Mesenchymal stem cell (in vitro differentiated cells and primary cell): ENCODE data around the gene CTBP2.
A peak's percentile ranks its signal among the peaks of the same experiment; 100 is the strongest.

Source experiments
- DNase-seq: peaks from one replicate; pipeline ENCODE4 v3.0.0-alpha.2; 2013
- H2AFZ ChIP-seq: one replicate; pipeline ENCODE4 v1.6.1; 2013; ENCODE audit warnings: low read depth, mild to moderate bottlenecking, control low read depth, inconsistent platforms, low read length, moderate library complexity
- H2AK5ac ChIP-seq: 2 replicates; pipeline ENCODE4 v1.6.1; 2013; ENCODE audit warnings: low read length, moderate library complexity, mild to moderate bottlenecking, inconsistent platforms; ENCODE audit not compliant: severe bottlenecking
- H2BK120ac ChIP-seq: one replicate; pipeline ENCODE4 v1.6.1; 2013; ENCODE audit warnings: low read depth, mild to moderate bottlenecking, inconsistent platforms, low read length, moderate library complexity
- H2BK12ac ChIP-seq, 2 experiments: one replicate each; pipeline ENCODE4 v1.6.1; 2013; ENCODE audit warnings: inconsistent platforms in 2 of 2, low read length in 2 of 2, mild to moderate bottlenecking in 2 of 2, moderate library complexity in 2 of 2, control low read depth in 1 of 2
- H2BK15ac ChIP-seq: one replicate; pipeline ENCODE4 v1.6.1; 2013; ENCODE audit warnings: mild to moderate bottlenecking, low read depth, inconsistent platforms; ENCODE audit not compliant: poor library complexity, severe bottlenecking
- H2BK5ac ChIP-seq: 2 replicates; pipeline ENCODE4 v1.6.1; 2013; ENCODE audit warnings: low read depth, mild to moderate bottlenecking, low read length, control low read depth, inconsistent platforms; ENCODE audit not compliant: poor library complexity, severe bottlenecking
- H3K14ac ChIP-seq, 2 experiments: one replicate each; pipeline ENCODE4 v1.6.1; 2013; ENCODE audit warnings: inconsistent platforms in 2 of 2, low read length in 2 of 2, control low read depth in 1 of 2, mild to moderate bottlenecking in 1 of 2, moderate library complexity in 1 of 2
- H3K18ac ChIP-seq, 2 experiments: one replicate each; pipeline ENCODE4 v1.6.1; 2013; ENCODE audit warnings: inconsistent platforms in 2 of 2, low read length in 2 of 2, control low read depth in 1 of 2, low read depth in 1 of 2, mild to moderate bottlenecking in 1 of 2
- H3K23ac ChIP-seq, 2 experiments: one replicate each; pipeline ENCODE4 v1.6.1; 2013; ENCODE audit warnings: inconsistent platforms in 2 of 2, low read length in 2 of 2, mild to moderate bottlenecking in 2 of 2, moderate library complexity in 2 of 2, control low read depth in 1 of 2
- H3K27ac ChIP-seq: 2 replicates; pipeline ENCODE4 v1.5.1; 2013; ENCODE audit warnings: mild to moderate bottlenecking, moderate library complexity, low read length, control low read depth, inconsistent platforms; ENCODE audit not compliant: poor library complexity, severe bottlenecking
- H3K27me3 ChIP-seq, 2 experiments: 2 replicates each; pipeline versions ENCODE4 v1.6.1 to v1.7.0; 2013; ENCODE audit warnings: low read length in 2 of 2, mild to moderate bottlenecking in 2 of 2, moderate library complexity in 2 of 2, control low read depth in 1 of 2, inconsistent platforms in 1 of 2; ENCODE audit not compliant: control insufficient read depth in 1 of 2, insufficient read depth in 1 of 2
- H3K36me3 ChIP-seq, 2 experiments: 2 replicates each; pipeline versions ENCODE4 v1.6.1 to v1.7.0; 2013; ENCODE audit warnings: low read length in 2 of 2, control low read depth in 1 of 2, inconsistent platforms in 1 of 2, low read depth in 1 of 2, mild to moderate bottlenecking in 1 of 2; ENCODE audit not compliant: insufficient read depth in 2 of 2, control insufficient read depth in 1 of 2
- H3K4ac ChIP-seq, 2 experiments: one replicate each; pipeline ENCODE4 v1.6.1; 2013; ENCODE audit warnings: inconsistent platforms in 2 of 2, low read length in 2 of 2, mild to moderate bottlenecking in 2 of 2, moderate library complexity in 2 of 2, control low read depth in 1 of 2, low read depth in 1 of 2
- H3K4me1 ChIP-seq: 2 replicates; pipeline ENCODE4 v1.6.1; 2013; ENCODE audit warnings: low read depth, low read length, control low read depth; ENCODE audit not compliant: control insufficient read depth, insufficient read depth
- H3K4me2 ChIP-seq: 2 replicates; pipeline ENCODE4 v1.6.1; 2013; ENCODE audit warnings: low read length, mild to moderate bottlenecking, inconsistent platforms; ENCODE audit not compliant: poor library complexity, severe bottlenecking
- H3K4me3 ChIP-seq, 2 experiments: 2 replicates each; pipeline versions ENCODE4 v1.5.1 to v1.7.0; 2013; ENCODE audit warnings: low read length in 2 of 2, mild to moderate bottlenecking in 2 of 2, control low read depth in 1 of 2, low read depth in 1 of 2; ENCODE audit not compliant: insufficient read depth in 1 of 2
- H3K79me1 ChIP-seq: replicated peaks from 2 replicates; pipeline ENCODE4 v1.6.1; 2013; ENCODE audit warnings: mild to moderate bottlenecking, control low read depth, low read length, inconsistent platforms; ENCODE audit not compliant: poor library complexity, severe bottlenecking
- H3K9ac ChIP-seq: 2 replicates; pipeline ENCODE4 v1.7.0; 2013; ENCODE audit warnings: mild to moderate bottlenecking, low read length, moderate library complexity
- H3K9me3 ChIP-seq: 2 replicates; pipeline ENCODE4 v1.7.0; 2013; ENCODE audit warnings: mild to moderate bottlenecking, low read length; ENCODE audit not compliant: control insufficient read depth
- H4K8ac ChIP-seq: one replicate; pipeline ENCODE4 v1.6.1; 2013; ENCODE audit warnings: inconsistent platforms, mild to moderate bottlenecking, low read length, moderate library complexity
- H4K91ac ChIP-seq: one replicate; pipeline ENCODE4 v1.6.1; 2013; ENCODE audit warnings: mild to moderate bottlenecking, low read length, inconsistent platforms
- WGBS: methylation state at CpG from one replicate; pipeline ENCODE4 v1.1.7; 2013; ENCODE audit warnings: mixed read lengths; 5-methylcytosine and 5-hydroxymethylcytosine counted together

The CTBP2 gene

GRCh38 chr10:125201791-125202622, 41.6 kb upstream of the CTBP2 start:
- Histone ChIP-seq H3K18ac (no peak overlapping the region), H4K91ac (no peak overlapping the region), H4K8ac (no peak overlapping the region), H3K36me3 (no peaks in the 10 kb centered on the region), H3K4me1 (peaks cover 21% of the 10 kb centered on the region), H3K9ac (no peak overlapping the region), H2BK5ac (no peak overlapping the region), H3K9me3 (no peaks in the 10 kb centered on the region), H2AFZ (no peak overlapping the region), H2BK15ac (no peak overlapping the region), H3K79me1 (no peaks in the 10 kb centered on the region), H2BK120ac (no peak overlapping the region), H2BK12ac (no peak overlapping the region), H2AK5ac (peak overlapping the region; percentile 55), H3K4me2 (no peak overlapping the region), H3K23ac (no peak overlapping the region), H3K14ac (no peak overlapping the region), H3K27ac (no peak overlapping the region), H3K4me3 (no peak overlapping the region), H3K4ac (no peak overlapping the region), H3K27me3 (peaks cover 0 to 21% of the 10 kb centered on the region in 2 experiments)
- DNase-seq, result no peak
- WGBS, result 89% methylated on average over 9 of the region's 10 CpGs

DNA sequence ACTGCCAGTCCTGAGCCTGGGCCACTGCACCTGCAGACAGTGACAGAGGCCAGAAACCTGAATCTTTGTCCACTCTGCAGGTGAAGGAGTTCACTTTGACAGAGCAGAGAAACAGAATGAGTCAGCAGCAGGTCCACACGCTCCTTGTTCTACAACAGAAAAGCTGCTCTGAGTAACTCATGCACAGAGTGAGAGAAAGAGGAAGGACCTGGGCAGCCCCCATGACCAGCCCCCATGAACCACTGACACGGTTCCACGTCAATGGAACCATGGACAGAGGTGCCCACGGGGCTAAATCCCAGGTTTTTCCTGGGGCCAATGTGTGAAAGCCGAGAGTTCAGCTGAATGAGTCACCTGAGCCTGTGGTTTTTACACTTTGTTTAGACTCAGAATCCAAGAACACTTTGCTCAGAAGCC, 40.8 kb upstream of the CTBP2 start:
- H2BK120ac ChIP-seq, result no peak overlapping the region
- WGBS, result 61% methylated on average over 5 of the region's 5 CpGs
- peak; percentile 68 for DNase-seq

GRCh38 chr10:125200396-125200795, 40.0 kb upstream of the CTBP2 start:
- no peak overlapping the region for H2BK15ac ChIP-seq
- no peak overlapping the region for H2AK5ac ChIP-seq
- no peaks in the 10 kb centered on the region for H3K79me1 ChIP-seq
- H3K4ac ChIP-seq, result no peak overlapping the region
- no peak overlapping the region for H3K23ac ChIP-seq
- H4K8ac ChIP-seq, result no peak overlapping the region
- H2AFZ ChIP-seq, result no peak overlapping the region
- no peak overlapping the region for H2BK120ac ChIP-seq
- H2BK5ac ChIP-seq, result no peak overlapping the region
- H3K36me3 ChIP-seq, result no peaks in the 10 kb centered on the region
- H3K9ac ChIP-seq, result no peak overlapping the region
- H3K4me2 ChIP-seq, result no peak overlapping the region
- no peak for DNase-seq
- no peak overlapping the region for H3K14ac ChIP-seq
- no peak overlapping the region for H3K4me3 ChIP-seq
- 81% methylated on average over 3 of the region's 3 CpGs for WGBS
- H4K91ac ChIP-seq, result no peak overlapping the region
- H3K9me3 ChIP-seq, result no peaks in the 10 kb centered on the region
- no peak overlapping the region for H3K27ac ChIP-seq
- H3K18ac ChIP-seq, result no peak overlapping the region
- H3K27me3 ChIP-seq, result peaks cover 0 to 21% of the 10 kb centered on the region in 2 experiments
- no peak overlapping the region for H2BK12ac ChIP-seq
- H3K4me1 ChIP-seq, result peaks cover 21% of the 10 kb centered on the region

More for the DNA sequence above, 40.8 kb upstream of the CTBP2 start:
- Histone ChIP-seq H2BK5ac (no peak overlapping the region), H3K4me2 (no peak overlapping the region), H3K4ac (no peak overlapping the region), H2AFZ (no peak overlapping the region), H3K27me3 (peaks cover 0 to 21% of the 10 kb centered on the region in 2 experiments), H3K9ac (no peak overlapping the region), H2BK12ac (no peak overlapping the region), H3K27ac (no peak overlapping the region), H3K36me3 (no peaks in the 10 kb centered on the region), H4K91ac (no peak overlapping the region), H3K14ac (no peak overlapping the region), H3K23ac (no peak overlapping the region), H2BK15ac (no peak overlapping the region), H3K4me3 (no peak overlapping the region), H2AK5ac (no peak overlapping the region), H3K9me3 (no peaks in the 10 kb centered on the region), H4K8ac (no peak overlapping the region), H3K4me1 (peaks cover 21% of the 10 kb centered on the region), H3K79me1 (no peaks in the 10 kb centered on the region), H3K18ac (no peak overlapping the region)

DNA sequence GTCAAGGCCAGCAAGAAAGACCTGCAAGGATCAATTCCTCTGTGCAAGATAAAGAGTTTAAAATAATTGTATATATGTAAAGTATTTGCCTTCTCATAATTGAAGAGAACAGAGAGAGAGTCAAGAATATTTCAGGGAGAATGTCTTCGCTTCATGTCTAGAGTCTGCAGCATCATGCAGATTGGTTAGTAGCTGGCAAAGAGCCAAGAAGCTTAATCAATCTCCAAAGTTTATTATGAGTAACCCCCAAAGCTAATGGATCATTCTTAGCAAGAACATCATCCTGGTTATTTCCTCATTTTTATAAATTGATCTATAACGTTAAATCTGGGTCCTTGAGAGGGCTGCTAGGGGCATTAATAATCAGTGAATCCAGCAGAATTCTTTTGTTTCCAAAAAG, 38.9 kb upstream of the CTBP2 start:
- H3K18ac ChIP-seq, result no peak overlapping the region
- no peak overlapping the region for H2BK120ac ChIP-seq
- no peak overlapping the region for H2BK12ac ChIP-seq
- no peak overlapping the region for H3K4me2 ChIP-seq
- no peak overlapping the region for H3K23ac ChIP-seq
- H3K9ac ChIP-seq, result no peak overlapping the region
- H3K4me3 ChIP-seq, result no peak overlapping the region
- peaks cover 0 to 17% of the 10 kb centered on the region in 2 experiments for H3K27me3 ChIP-seq
- H4K8ac ChIP-seq, result no peak overlapping the region
- WGBS, result 100% methylated on average over 1 of the region's 2 CpGs
- H2BK5ac ChIP-seq, result no peak overlapping the region
- no peak overlapping the region for H2BK15ac ChIP-seq
- H3K36me3 ChIP-seq, result no peaks in the 10 kb centered on the region
- H3K79me1 ChIP-seq, result no peaks in the 10 kb centered on the region
- no peak overlapping the region for H2AK5ac ChIP-seq
- no peak for DNase-seq
- no peaks in the 10 kb centered on the region for H3K9me3 ChIP-seq
- no peak overlapping the region for H2AFZ ChIP-seq
- peaks cover 17% of the 10 kb centered on the region for H3K4me1 ChIP-seq
- H3K4ac ChIP-seq, result no peak overlapping the region
- H4K91ac ChIP-seq, result no peak overlapping the region
- no peak overlapping the region for H3K27ac ChIP-seq
- H3K14ac ChIP-seq, result no peak overlapping the region
